AG09309 (cell line): ENCODE measurements around the gene MRPS18B.
A peak's percentile ranks its signal among the peaks of the same experiment; 100 is the strongest.
"Not testable (repeated sequence)": the region's sequence is repeated elsewhere in the genome, so short reads cannot be mapped to it uniquely, and the experiment has no call there.

ENCODE experiments used
- DNase-seq: peaks from one replicate; pipeline ENCODE4 v3.0.0-alpha.2; 2010; ENCODE audit warnings: low read depth
- H3K4me3 ChIP-seq: 2 replicates; pipeline ENCODE4 v1.5.1; 2011; ENCODE audit warnings: mild to moderate bottlenecking, low read depth, low read length, moderate library complexity; ENCODE audit not compliant: control insufficient read depth
- CTCF ChIP-seq: IDR thresholded peaks from 2 replicates; pipeline ENCODE4 v1.5.1; 2011; ENCODE audit warnings: mild to moderate bottlenecking, low read depth, low read length, inconsistent platforms; ENCODE audit not compliant: insufficient read depth, control insufficient read depth; ENCODE audit errors: missing control alignments

MRPS18B gene

GRCh38 chr6:30597315-30598144, 20.1 kb upstream of the MRPS18B start:
- H3K4me3 ChIP-seq, DNase-seq: not testable (repeated sequence)
- peak; percentile 78 for TF ChIP-seq CTCF

- H3K4me3 ChIP-seq, result no peak overlapping the region
- TF ChIP-seq CTCF, result no peak
- DNase-seq, result no peak
Observed at GRCh38 chr6:30598912-30599624, 18.6 kb upstream of the MRPS18B start.

GRCh38 chr6:30599625-30600324, 17.9 kb upstream of the MRPS18B start:
- H3K4me3 ChIP-seq, result no peak overlapping the region
- TF ChIP-seq CTCF, result no peak
- no peak for DNase-seq

- TF ChIP-seq CTCF, result no peak
- no peak overlapping the region for H3K4me3 ChIP-seq
- no peak for DNase-seq
Observed at GRCh38 chr6:30600451-30600961, 17.1 kb upstream of the MRPS18B start.

- no peak for TF ChIP-seq CTCF
- DNase-seq, result no peak
Observed at GRCh38 chr6:30601436-30601814, 16.2 kb upstream of the MRPS18B start.

GRCh38 chr6:30601815-30602641, 15.6 kb upstream of the MRPS18B start:
- DNase-seq, result no peak
- no peak for TF ChIP-seq CTCF
- no peak overlapping the region for H3K4me3 ChIP-seq

More at GRCh38 chr6:30601436-30601814, 16.2 kb upstream of the MRPS18B start:
- no peak overlapping the region for H3K4me3 ChIP-seq
